ENCODE data around the gene ELANE. TPM values are rescaled to one million over a fixed set of nuclear protein-coding genes. Genes with fewer than 3 reads are reported as not detected.

The ELANE gene
- total and polyA plus RNA-seq, 9 of the 15 experiments (the other 6 are each of a cell fraction or from before 2014, with no cell fraction given): not detected

DNA sequence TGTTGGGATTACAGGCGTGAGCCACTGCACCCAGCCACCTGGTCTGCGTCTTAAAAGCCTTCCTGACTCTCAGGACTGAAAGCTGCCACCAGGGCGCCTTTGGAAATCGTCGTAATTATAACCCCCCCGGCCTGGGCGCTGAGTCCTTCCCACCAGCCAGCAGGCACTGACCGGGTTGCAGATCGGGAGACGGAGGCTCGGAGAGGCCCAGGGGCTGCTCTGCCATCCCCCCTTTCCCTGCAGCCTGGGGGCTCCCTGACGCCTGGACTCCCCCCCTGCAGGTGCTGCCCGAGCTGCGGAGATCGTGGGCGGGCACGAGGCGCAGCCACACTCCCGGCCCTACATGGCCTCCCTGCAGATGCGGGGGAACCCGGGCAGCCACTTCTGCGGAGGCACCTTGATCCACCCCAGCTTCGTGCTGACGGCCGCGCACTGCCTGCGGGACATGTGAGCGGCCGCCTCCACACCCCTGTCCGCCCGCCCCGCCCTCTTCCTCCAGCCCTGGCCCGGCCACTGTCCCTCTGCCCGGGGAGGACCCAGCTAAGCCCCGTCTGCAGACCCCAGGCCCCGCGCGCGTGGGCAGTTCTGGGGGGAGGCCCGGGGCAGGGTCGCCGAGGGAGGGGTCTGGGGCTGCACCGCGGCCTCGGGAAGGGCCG, 8.8 kb upstream of the ELANE start (continued):
- TF ChIP-seq, protein P1, sequence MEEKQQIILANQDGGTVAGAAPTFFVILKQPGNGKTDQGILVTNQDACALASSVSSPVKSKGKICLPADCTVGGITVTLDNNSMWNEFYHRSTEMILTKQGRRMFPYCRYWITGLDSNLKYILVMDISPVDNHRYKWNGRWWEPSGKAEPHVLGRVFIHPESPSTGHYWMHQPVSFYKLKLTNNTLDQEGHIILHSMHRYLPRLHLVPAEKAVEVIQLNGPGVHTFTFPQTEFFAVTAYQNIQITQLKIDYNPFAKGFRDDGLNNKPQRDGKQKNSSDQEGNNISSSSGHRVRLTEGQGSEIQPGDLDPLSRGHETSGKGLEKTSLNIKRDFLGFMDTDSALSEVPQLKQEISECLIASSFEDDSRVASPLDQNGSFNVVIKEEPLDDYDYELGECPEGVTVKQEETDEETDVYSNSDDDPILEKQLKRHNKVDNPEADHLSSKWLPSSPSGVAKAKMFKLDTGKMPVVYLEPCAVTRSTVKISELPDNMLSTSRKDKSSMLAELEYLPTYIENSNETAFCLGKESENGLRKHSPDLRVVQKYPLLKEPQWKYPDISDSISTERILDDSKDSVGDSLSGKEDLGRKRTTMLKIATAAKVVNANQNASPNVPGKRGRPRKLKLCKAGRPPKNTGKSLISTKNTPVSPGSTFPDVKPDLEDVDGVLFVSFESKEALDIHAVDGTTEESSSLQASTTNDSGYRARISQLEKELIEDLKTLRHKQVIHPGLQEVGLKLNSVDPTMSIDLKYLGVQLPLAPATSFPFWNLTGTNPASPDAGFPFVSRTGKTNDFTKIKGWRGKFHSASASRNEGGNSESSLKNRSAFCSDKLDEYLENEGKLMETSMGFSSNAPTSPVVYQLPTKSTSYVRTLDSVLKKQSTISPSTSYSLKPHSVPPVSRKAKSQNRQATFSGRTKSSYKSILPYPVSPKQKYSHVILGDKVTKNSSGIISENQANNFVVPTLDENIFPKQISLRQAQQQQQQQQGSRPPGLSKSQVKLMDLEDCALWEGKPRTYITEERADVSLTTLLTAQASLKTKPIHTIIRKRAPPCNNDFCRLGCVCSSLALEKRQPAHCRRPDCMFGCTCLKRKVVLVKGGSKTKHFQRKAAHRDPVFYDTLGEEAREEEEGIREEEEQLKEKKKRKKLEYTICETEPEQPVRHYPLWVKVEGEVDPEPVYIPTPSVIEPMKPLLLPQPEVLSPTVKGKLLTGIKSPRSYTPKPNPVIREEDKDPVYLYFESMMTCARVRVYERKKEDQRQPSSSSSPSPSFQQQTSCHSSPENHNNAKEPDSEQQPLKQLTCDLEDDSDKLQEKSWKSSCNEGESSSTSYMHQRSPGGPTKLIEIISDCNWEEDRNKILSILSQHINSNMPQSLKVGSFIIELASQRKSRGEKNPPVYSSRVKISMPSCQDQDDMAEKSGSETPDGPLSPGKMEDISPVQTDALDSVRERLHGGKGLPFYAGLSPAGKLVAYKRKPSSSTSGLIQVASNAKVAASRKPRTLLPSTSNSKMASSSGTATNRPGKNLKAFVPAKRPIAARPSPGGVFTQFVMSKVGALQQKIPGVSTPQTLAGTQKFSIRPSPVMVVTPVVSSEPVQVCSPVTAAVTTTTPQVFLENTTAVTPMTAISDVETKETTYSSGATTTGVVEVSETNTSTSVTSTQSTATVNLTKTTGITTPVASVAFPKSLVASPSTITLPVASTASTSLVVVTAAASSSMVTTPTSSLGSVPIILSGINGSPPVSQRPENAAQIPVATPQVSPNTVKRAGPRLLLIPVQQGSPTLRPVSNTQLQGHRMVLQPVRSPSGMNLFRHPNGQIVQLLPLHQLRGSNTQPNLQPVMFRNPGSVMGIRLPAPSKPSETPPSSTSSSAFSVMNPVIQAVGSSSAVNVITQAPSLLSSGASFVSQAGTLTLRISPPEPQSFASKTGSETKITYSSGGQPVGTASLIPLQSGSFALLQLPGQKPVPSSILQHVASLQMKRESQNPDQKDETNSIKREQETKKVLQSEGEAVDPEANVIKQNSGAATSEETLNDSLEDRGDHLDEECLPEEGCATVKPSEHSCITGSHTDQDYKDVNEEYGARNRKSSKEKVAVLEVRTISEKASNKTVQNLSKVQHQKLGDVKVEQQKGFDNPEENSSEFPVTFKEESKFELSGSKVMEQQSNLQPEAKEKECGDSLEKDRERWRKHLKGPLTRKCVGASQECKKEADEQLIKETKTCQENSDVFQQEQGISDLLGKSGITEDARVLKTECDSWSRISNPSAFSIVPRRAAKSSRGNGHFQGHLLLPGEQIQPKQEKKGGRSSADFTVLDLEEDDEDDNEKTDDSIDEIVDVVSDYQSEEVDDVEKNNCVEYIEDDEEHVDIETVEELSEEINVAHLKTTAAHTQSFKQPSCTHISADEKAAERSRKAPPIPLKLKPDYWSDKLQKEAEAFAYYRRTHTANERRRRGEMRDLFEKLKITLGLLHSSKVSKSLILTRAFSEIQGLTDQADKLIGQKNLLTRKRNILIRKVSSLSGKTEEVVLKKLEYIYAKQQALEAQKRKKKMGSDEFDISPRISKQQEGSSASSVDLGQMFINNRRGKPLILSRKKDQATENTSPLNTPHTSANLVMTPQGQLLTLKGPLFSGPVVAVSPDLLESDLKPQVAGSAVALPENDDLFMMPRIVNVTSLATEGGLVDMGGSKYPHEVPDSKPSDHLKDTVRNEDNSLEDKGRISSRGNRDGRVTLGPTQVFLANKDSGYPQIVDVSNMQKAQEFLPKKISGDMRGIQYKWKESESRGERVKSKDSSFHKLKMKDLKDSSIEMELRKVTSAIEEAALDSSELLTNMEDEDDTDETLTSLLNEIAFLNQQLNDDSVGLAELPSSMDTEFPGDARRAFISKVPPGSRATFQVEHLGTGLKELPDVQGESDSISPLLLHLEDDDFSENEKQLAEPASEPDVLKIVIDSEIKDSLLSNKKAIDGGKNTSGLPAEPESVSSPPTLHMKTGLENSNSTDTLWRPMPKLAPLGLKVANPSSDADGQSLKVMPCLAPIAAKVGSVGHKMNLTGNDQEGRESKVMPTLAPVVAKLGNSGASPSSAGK (IDR thresholded peaks at IDR 0.05): peak; percentile 98
- TF ChIP-seq FIP1L1 (IDR thresholded peaks at IDR 0.05; ENCODE audit: low read depth, low read length, poor library complexity, severe bottlenecking) (peak; percentile 74), GTF2E2 (tag; IDR thresholded peaks at IDR 0.05) (no peak), ZNF197 (CRISPR knock-in tag; IDR thresholded peaks at IDR 0.05; ENCODE audit: low read depth) (no peak), SP1 (CRISPR knock-in tag; IDR thresholded peaks at IDR 0.05) (0 out of 2 replicates have a peak, but pooled peaks have one; percentile 69), RBFOX2 (IDR thresholded peaks at IDR 0.05; ENCODE audit: low read depth, low read length) (peak; percentile 29; the same call in 1 of the 2 replicates), PHB2 (IDR thresholded peaks at IDR 0.05; ENCODE audit: low read depth) (no peak), ZNF41 (CRISPR knock-in tag; conservative IDR thresholded peaks at IDR 0.05) (no peak), ZC3H4 (CRISPR knock-in tag; IDR thresholded peaks at IDR 0.05; ENCODE audit: borderline replicate concordance) (no peak), LCOR (CRISPR knock-in tag; IDR thresholded peaks at IDR 0.05) (no peak), NONO (IDR thresholded peaks at IDR 0.05; ENCODE audit: low read depth in 2 of 2, low read length in 1 of 2) (0 out of 4 replicates have a peak, but pooled peaks of 1 of the 2 experiments have one; percentile 4), FOXK2 (conservative IDR thresholded peaks at IDR 0.05 in 1 of 2, IDR thresholded peaks at IDR 0.05 in 1 of 2; ENCODE audit: low read depth in 2 of 2) (no peak), ZNF263 (CRISPR knock-in tag; IDR thresholded peaks at IDR 0.05; ENCODE audit: borderline replicate concordance) (peak; percentile 49; the same call in 1 of the 2 replicates), PHF21A (IDR thresholded peaks at IDR 0.05; ENCODE audit: borderline replicate concordance, low read depth) (0 out of 2 replicates have a peak, but pooled peaks have one; percentile 5)
- TF ChIP-seq, protein P2, sequence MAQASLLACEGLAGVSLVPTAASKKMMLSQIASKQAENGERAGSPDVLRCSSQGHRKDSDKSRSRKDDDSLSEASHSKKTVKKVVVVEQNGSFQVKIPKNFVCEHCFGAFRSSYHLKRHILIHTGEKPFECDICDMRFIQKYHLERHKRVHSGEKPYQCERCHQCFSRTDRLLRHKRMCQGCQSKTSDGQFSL (CRISPR knock-in tag; IDR thresholded peaks at IDR 0.05): peak; percentile 60
- TF ChIP-seq, protein P2 (tag; IDR thresholded peaks at IDR 0.05): no peak
